Kidney (tissue), 14 donors: ENCODE data around the gene GJB2. TPM values are rescaled to one million over a fixed set of nuclear protein-coding genes. Genes with fewer than 3 reads are reported as not detected.
A peak's percentile ranks its signal among the peaks of the same experiment; 100 is the strongest.

Experiments used
- DNase-seq, 5 donors: peaks; one replicate each; pipeline ENCODE4 v3.0.0-alpha.2; 2013 to 2020
- FAIRE-seq: peaks from 2 replicates; lab custom pipeline; 2012; peaks lifted over from hg19 to GRCh38; lab: Jason Lieb, UNC
- H3K27ac ChIP-seq, 2 donors: one replicate each; pipeline ENCODE4 v1.7.0; 2013; ENCODE audit warnings: low read depth in 2 of 2, low read length in 2 of 2, inconsistent platforms in 1 of 2
- H3K27me3 ChIP-seq: one replicate; pipeline ENCODE4 v1.7.1; 2013; ENCODE audit warnings: low read length, inconsistent platforms; ENCODE audit not compliant: control insufficient read depth, insufficient read depth
- H3K36me3 ChIP-seq, 3 donors: one replicate each; pipeline versions ENCODE4 v1.7.0 to v1.7.1; 2013; ENCODE audit warnings: low read length in 3 of 3, control low read depth in 1 of 3, inconsistent platforms in 1 of 3; ENCODE audit not compliant: insufficient read depth in 3 of 3, control insufficient read depth in 2 of 3
- H3K4me1 ChIP-seq, 3 donors: one replicate each; pipeline versions ENCODE4 v1.7.0 to v1.7.1; 2013; ENCODE audit warnings: low read length in 3 of 3, inconsistent platforms in 1 of 3, low read depth in 1 of 3; ENCODE audit not compliant: control insufficient read depth in 2 of 3, insufficient read depth in 2 of 3
- H3K4me3 ChIP-seq, 3 donors: one replicate each; pipeline versions ENCODE4 v1.7.0 to v1.8.1; 2013; ENCODE audit warnings: low read length in 3 of 3, control low read depth in 1 of 3, inconsistent platforms in 1 of 3
- H3K9ac ChIP-seq, 3 donors: one replicate each; pipeline versions ENCODE4 v1.7.0 to v1.7.1; 2013; ENCODE audit warnings: low read length in 3 of 3, control low read depth in 1 of 3, inconsistent platforms in 1 of 3
- H3K9me3 ChIP-seq, 3 donors: one replicate each; pipeline versions ENCODE4 v1.7.0 to v1.7.1; 2013; ENCODE audit warnings: low read length in 3 of 3, control low read depth in 1 of 3, inconsistent platforms in 1 of 3; ENCODE audit not compliant: control insufficient read depth in 2 of 3, insufficient read depth in 1 of 3
- intact Hi-C: fragments of 100-400 bp; cut with DNase I; formaldehyde crosslinking; loops from one replicate; pipeline ENCODE4 v1.11.1; 2022
- polyA plus RNA-seq: library from polyadenylated mRNA; stranded (reverse); fragments of 350-450 nt; fragmentation: Illumina TruSeq; extraction: RNeasy Lipid Tissue Mini Kit (QIAGEN cat#74804); gene quantifications from one replicate; pipeline ENCODE4 v1.2.3, GENCODE V29; 2014; ENCODE audit warnings: low read depth, low replicate concordance; ENCODE audit not compliant: insufficient read depth
- total RNA-seq: library from RNA; stranded (reverse); fragmentation: NEBNext Ultra II Directional; extraction: Animal tissue kit (Norgen Biotek cat#: 25700); gene quantifications from one replicate; pipeline ENCODE4 v1.2.1, GENCODE V29; 2021
- TF ChIP-seq, protein P1 (sequence below): IDR thresholded peaks from 3 replicates; pipeline ENCODE4 v1.5.1; 2012; ENCODE audit warnings: mild to moderate bottlenecking, moderate library complexity, borderline replicate concordance; ENCODE audit not compliant: insufficient read depth; ENCODE audit errors: extremely low read depth
- donor health status: control.
- donor health status: control.
- donor health status: control.
- donor health status: control.
- donor health status: control.
- donor health status: DM: yes; HTN: yes; CAD: no.
- donor health status: Normal renal cell carcinoma (clear cell type).

Gene GJB2
- total and polyA plus RNA-seq, 2 donors from 2014 or later: 5.0 to 13.1 TPM

DNA sequence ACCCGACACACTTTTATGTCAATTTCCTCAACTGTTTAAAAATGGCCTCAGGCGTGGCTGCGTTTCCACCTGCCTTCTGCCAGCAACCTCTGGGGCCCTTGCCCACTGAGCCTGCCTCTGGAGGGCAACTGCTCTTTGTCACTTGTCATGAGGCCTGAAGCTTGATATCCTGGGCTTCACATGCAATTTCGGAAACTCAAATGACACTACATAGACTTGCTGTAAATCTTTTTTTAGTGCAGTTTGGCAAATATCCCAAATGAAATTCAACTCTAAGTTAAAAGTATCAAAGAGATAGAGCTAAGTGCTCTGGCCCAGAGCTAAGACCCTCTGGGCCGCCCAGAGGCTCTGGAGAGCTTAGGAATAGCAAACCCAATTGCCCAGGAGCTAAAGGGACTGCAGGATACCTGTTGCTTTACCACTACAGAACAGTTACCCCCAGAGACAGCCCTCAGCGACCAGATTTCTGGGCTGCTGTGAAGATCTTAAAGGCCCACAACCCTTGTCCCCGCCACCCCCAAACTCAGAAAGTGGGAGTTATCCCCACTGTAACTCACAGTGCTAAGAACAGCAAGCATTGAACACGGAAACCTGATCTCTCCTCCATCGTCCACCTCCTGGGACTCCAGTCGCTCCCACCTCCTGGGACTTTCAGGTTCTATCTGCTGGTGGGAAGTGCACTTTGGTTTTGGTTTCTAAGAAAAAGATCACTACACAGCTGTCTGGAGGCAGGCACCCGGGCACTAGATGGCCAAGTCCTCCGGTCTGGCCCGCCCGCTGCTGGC lies 51.3 kb downstream of the GJB2 start:
- FAIRE-seq (no peak), DNase-seq (peak in 3 of 5 donors; percentile 52 to 79 (median 75))
- Histone ChIP-seq H3K9me3 (no peaks in the 10 kb centered on the region), H3K4me1 (no peaks in the 10 kb centered on the region), H3K27me3 (peaks cover 9% of the 10 kb centered on the region), H3K4me3 (no peak overlapping the region), H3K36me3 (no peaks in the 10 kb centered on the region), H3K9ac (no peak overlapping the region), H3K27ac (no peak overlapping the region)
- TF ChIP-seq, protein P1, sequence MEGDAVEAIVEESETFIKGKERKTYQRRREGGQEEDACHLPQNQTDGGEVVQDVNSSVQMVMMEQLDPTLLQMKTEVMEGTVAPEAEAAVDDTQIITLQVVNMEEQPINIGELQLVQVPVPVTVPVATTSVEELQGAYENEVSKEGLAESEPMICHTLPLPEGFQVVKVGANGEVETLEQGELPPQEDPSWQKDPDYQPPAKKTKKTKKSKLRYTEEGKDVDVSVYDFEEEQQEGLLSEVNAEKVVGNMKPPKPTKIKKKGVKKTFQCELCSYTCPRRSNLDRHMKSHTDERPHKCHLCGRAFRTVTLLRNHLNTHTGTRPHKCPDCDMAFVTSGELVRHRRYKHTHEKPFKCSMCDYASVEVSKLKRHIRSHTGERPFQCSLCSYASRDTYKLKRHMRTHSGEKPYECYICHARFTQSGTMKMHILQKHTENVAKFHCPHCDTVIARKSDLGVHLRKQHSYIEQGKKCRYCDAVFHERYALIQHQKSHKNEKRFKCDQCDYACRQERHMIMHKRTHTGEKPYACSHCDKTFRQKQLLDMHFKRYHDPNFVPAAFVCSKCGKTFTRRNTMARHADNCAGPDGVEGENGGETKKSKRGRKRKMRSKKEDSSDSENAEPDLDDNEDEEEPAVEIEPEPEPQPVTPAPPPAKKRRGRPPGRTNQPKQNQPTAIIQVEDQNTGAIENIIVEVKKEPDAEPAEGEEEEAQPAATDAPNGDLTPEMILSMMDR: no peak
- intact Hi-C loops: no loop called here

DNA sequence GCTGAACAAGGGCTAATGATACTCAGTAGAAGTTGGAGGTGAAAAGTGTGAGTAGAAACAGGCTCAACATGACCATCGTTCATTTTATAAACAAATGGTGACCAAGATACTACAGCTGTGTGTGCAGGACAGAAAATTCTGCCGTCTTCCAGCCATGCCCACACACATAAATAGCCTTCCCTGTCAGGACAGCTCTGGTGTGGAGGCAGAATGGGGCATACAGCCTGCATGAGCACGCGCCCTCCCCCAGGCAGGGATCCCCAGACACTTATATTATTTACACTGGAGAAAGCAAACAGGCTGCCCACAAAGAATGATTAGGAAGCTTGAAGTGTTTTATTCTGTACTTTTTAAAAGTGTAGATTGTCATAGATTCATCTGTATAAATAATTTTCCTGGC lies 52.3 kb downstream of the GJB2 start:
- intact Hi-C loops: no loop called here
- H3K9me3 ChIP-seq: no peaks in the 10 kb centered on the region
- no peaks in the 10 kb centered on the region for H3K4me1 ChIP-seq
- FAIRE-seq (no peak), DNase-seq (no peak)
- no peak overlapping the region for H3K4me3 ChIP-seq
- TF ChIP-seq, protein P1: no peak
- H3K27me3 ChIP-seq: peaks cover 9% of the 10 kb centered on the region
- H3K9ac ChIP-seq: no peak overlapping the region
- no peaks in the 10 kb centered on the region for H3K36me3 ChIP-seq
- no peak overlapping the region for H3K27ac ChIP-seq

DNA sequence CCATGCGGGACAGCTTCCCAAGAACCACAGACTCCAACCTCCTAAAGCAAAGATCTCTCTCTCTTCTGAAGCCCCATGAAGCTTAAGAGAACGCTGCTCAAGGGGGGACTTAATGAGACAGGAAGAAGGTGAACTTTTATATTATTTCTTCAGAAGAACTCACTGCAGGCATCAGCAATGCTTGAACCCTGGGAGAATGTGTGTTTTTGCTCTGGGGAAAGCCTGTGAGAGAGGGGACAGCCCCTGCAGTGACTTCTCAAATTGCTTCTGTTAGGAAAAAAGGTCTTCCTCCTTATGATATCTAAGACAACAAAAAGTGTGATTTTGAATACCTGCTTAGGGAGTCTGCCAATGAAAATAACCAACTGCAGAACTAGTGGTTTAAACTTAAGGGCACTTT lies 54.9 kb downstream of the GJB2 start:
- no peak for DNase-seq
- intact Hi-C loops: no loop called here
- no peaks in the 10 kb centered on the region for H3K4me1 ChIP-seq
- H3K9ac ChIP-seq: no peak overlapping the region
- H3K27ac ChIP-seq: no peak overlapping the region
- H3K27me3 ChIP-seq: peaks cover 8% of the 10 kb centered on the region
- TF ChIP-seq, protein P1: no peak
- H3K9me3 ChIP-seq: no peaks in the 10 kb centered on the region
- no peak for FAIRE-seq
- H3K4me3 ChIP-seq: no peak overlapping the region
- H3K36me3 ChIP-seq: no peaks in the 10 kb centered on the region

Other genes starting within 250 kb of the GJB2 start
- 81.3 TPM for gene ZMYM2, start 234.2 kb downstream of the GJB2 start, total RNA-seq
- 22.7 TPM for gene ZMYM2, start 234.2 kb downstream of the GJB2 start, polyA plus RNA-seq
- gene GJA3, start 31.9 kb downstream of the GJB2 start, total RNA-seq: 0.16 TPM
- gene GJA3, start 31.9 kb downstream of the GJB2 start, polyA plus RNA-seq: 1.1 TPM
- not detected for gene GJB6, start 39.4 kb upstream of the GJB2 start, total RNA-seq
- not detected for gene GJB6, start 39.4 kb upstream of the GJB2 start, polyA plus RNA-seq